Right atrium auricular region (tissue), 2 donors: ENCODE measurements around the gene NLE1. TPM values are rescaled to one million over a fixed set of nuclear protein-coding genes. Genes with fewer than 3 reads are reported as not detected.
"Not testable (repeated sequence)": the region's sequence is repeated elsewhere in the genome, so short reads cannot be mapped to it uniquely, and the experiment has no call there.

ENCODE experiments used
- DNase-seq: peaks from one replicate; pipeline ENCODE4 v3.0.0-alpha.2; 2019; ENCODE audit warnings: low spot score
- H3K27ac ChIP-seq, 2 donors: fragments of 200-600 bp; sonication (generic); 1 replicate in 1 of 2; 2 replicates in 1 of 2; pipeline ENCODE4 v1.5.1; 2016 to 2019
- H3K27me3 ChIP-seq, 2 donors: fragments of 200-600 bp; sonication (generic); one replicate each; pipeline versions ENCODE4 v1.5.1 to v1.6.0; 2017 to 2019
- H3K36me3 ChIP-seq: fragments of 200-600 bp; sonication (generic); one replicate; pipeline ENCODE4 v1.5.1; 2016
- H3K4me1 ChIP-seq, 2 donors: fragments of 200-600 bp; sonication (generic); one replicate each; pipeline versions ENCODE4 v1.5.1 to v1.6.0; 2017 to 2019
- H3K4me3 ChIP-seq, 2 donors: fragments of 200-600 bp; sonication (generic); 1 replicate in 1 of 2; 2 replicates in 1 of 2; pipeline ENCODE4 v1.5.1; 2017 to 2019; ENCODE audit warnings: mild to moderate bottlenecking in 1 of 2, moderate library complexity in 1 of 2
- H3K9me3 ChIP-seq, 2 donors: fragments of 200-600 bp; sonication (generic); one replicate each; pipeline ENCODE4 v1.5.1; 2019
- total RNA-seq, 2 donors: library from RNA; depleted of rRNA; stranded (reverse); fragments of >200 nt; gene quantifications; one replicate each; pipeline ENCODE4 v1.1.0, GENCODE V29; 2016
- TF ChIP-seq, protein P1 (sequence below), 2 donors: fragments of 200-600 bp; sonication (generic); IDR thresholded peaks; one replicate each; pipeline ENCODE4 v1.5.1; 2019; ENCODE audit warnings: antibody characterized with exemption in 2 of 2

NLE1 gene
- total RNA-seq, 2 donors from 2014 or later, result 3.6 to 8.2 TPM

GRCh38 chr17:35160354-35161201 is 18.5 kb upstream of the NLE1 start:
- Histone ChIP-seq H3K4me3 (no peak overlapping the region), H3K9me3 (no peaks in the 10 kb centered on the region), H3K36me3 (peaks cover 57% of the 10 kb centered on the region), H3K4me1 (no peaks in the 10 kb centered on the region), H3K27me3 (no peaks in the 10 kb centered on the region), H3K27ac (no peak overlapping the region)
- TF ChIP-seq, protein P1, sequence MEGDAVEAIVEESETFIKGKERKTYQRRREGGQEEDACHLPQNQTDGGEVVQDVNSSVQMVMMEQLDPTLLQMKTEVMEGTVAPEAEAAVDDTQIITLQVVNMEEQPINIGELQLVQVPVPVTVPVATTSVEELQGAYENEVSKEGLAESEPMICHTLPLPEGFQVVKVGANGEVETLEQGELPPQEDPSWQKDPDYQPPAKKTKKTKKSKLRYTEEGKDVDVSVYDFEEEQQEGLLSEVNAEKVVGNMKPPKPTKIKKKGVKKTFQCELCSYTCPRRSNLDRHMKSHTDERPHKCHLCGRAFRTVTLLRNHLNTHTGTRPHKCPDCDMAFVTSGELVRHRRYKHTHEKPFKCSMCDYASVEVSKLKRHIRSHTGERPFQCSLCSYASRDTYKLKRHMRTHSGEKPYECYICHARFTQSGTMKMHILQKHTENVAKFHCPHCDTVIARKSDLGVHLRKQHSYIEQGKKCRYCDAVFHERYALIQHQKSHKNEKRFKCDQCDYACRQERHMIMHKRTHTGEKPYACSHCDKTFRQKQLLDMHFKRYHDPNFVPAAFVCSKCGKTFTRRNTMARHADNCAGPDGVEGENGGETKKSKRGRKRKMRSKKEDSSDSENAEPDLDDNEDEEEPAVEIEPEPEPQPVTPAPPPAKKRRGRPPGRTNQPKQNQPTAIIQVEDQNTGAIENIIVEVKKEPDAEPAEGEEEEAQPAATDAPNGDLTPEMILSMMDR (IDR thresholded peaks at IDR 0.05), result no peak
- DNase-seq, result no peak

- Histone ChIP-seq H3K36me3 (peaks cover 57% of the 10 kb centered on the region), H3K4me3 (no peak overlapping the region), H3K27ac (no peak overlapping the region), H3K9me3 (no peaks in the 10 kb centered on the region), H3K27me3 (no peaks in the 10 kb centered on the region), H3K4me1 (no peaks in the 10 kb centered on the region)
- TF ChIP-seq, protein P1 (IDR thresholded peaks at IDR 0.05), result no peak
- no peak for DNase-seq
Measured at GRCh38 chr17:35159940-35160339, 17.8 kb upstream of the NLE1 start.

DNA sequence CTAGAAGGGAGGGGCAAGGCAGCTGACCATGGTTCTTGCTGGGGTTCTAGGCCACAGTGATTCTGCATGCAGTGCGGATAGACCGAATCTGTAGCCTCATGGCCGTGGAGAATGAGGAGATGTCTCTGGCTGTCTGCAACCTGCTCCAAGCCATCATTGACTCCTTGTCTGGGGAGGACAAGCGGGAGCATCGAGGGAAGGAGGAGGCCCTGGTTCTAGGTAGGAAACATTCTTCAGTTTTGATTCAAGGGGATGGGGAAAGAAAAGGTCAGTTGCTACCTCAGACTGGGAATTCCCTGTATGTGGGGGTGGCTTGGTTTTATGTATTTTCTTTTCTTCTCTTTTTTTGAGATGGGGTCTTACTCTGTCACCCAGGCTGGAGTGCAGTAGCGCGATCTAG is 13.1 kb upstream of the NLE1 start:
- H3K27ac ChIP-seq, result no peak overlapping the region
- no peak for DNase-seq
- no peak overlapping the region for H3K4me3 ChIP-seq
- TF ChIP-seq, protein P1 (IDR thresholded peaks at IDR 0.05), result no peak
- no peaks in the 10 kb centered on the region for H3K4me1 ChIP-seq
- no peaks in the 10 kb centered on the region for H3K27me3 ChIP-seq
- no peaks in the 10 kb centered on the region for H3K9me3 ChIP-seq
- peaks cover 49% of the 10 kb centered on the region for H3K36me3 ChIP-seq

- H3K4me3 ChIP-seq, result no peak overlapping the region
- no peaks in the 10 kb centered on the region for H3K4me1 ChIP-seq
- no peaks in the 10 kb centered on the region for H3K27me3 ChIP-seq
- H3K36me3 ChIP-seq, result peaks cover 44% of the 10 kb centered on the region
- H3K27ac ChIP-seq, result no peak overlapping the region
- no peak for DNase-seq
- TF ChIP-seq, protein P1 (IDR thresholded peaks at IDR 0.05), result no peak
- H3K9me3 ChIP-seq, result no peaks in the 10 kb centered on the region
Measured at GRCh38 chr17:35154196-35155165, 12.4 kb upstream of the NLE1 start.

GRCh38 chr17:35152421-35153140 is 10.5 kb upstream of the NLE1 start:
- peaks cover 0 to 5% of the 10 kb centered on the region in 2 donors for H3K4me1 ChIP-seq
- TF ChIP-seq, protein P1 (IDR thresholded peaks at IDR 0.05), result no peak
- no peak overlapping the region for H3K4me3 ChIP-seq
- H3K27me3 ChIP-seq, result no peaks in the 10 kb centered on the region
- H3K9me3 ChIP-seq, result no peaks in the 10 kb centered on the region
- H3K27ac ChIP-seq, result no peak overlapping the region
- H3K36me3 ChIP-seq, result peaks cover 36% of the 10 kb centered on the region
- no peak for DNase-seq

GRCh38 chr17:35151080-35151479 is 9.0 kb upstream of the NLE1 start:
- H3K36me3 ChIP-seq, result peaks cover 26% of the 10 kb centered on the region
- H3K27ac ChIP-seq, H3K9me3 ChIP-seq, H3K27me3 ChIP-seq, DNase-seq, H3K4me3 ChIP-seq: not testable (repeated sequence)
- H3K4me1 ChIP-seq, result peaks cover 0 to 10% of the 10 kb centered on the region in 2 donors
